Cardiac muscle cell (in vitro differentiated cells and primary cell): Measurements from ENCODE around the gene WTIP. TPM values are rescaled to one million over a fixed set of nuclear protein-coding genes. Genes with fewer than 3 reads are reported as not detected.

Source experiments
- DNase-seq, 2 donors: peaks; one replicate each; pipeline versions ENCODE4 v3.0.0 to v3.0.0-alpha.2; 2010 to 2017; ENCODE audit warnings: low read depth in 1 of 2, low spot score in 1 of 2
- H3K27ac ChIP-seq: fragments of 200-600 bp; sonication (generic); 2 replicates; pipeline ENCODE4 v1.5.1; 2016
- H3K27me3 ChIP-seq: fragments of 200-600 bp; sonication (generic); 2 replicates; pipeline ENCODE4 v1.6.0; 2016; ENCODE audit warnings: control low read depth
- H3K36me3 ChIP-seq: fragments of 200-600 bp; sonication (generic); 2 replicates; pipeline ENCODE4 v1.5.1; 2016; ENCODE audit warnings: control low read depth
- H3K4me1 ChIP-seq: fragments of 200-600 bp; sonication (generic); 2 replicates; pipeline ENCODE4 v1.8.1; 2017; ENCODE audit warnings: low read depth, mild to moderate bottlenecking, mixed run types
- H3K4me3 ChIP-seq: fragments of 200-600 bp; sonication (generic); 2 replicates; pipeline ENCODE4 v1.5.1; 2016; ENCODE audit warnings: mild to moderate bottlenecking
- H3K9me3 ChIP-seq: fragments of 200-600 bp; sonication (generic); 2 replicates; pipeline ENCODE4 v1.5.1; 2017; ENCODE audit warnings: low read depth, mild to moderate bottlenecking, control low read depth
- polyA plus RNA-seq: library from polyadenylated mRNA; unstranded; fragments of >200 nt; fragmentation: Nextera tagmentation; extraction: Ambion mirVana; gene quantifications from 2 replicates; pipeline ENCODE4 v1.2.1, GENCODE V29; 2016
- total RNA-seq: library from RNA; depleted of rRNA; stranded (reverse); fragments of >200 nt; gene quantifications from 2 replicates; pipeline ENCODE4 v1.2.3, GENCODE V29; 2016
- TF ChIP-seq, protein P1 (sequence below): IDR thresholded peaks from 2 replicates; pipeline ENCODE4 v1.5.1; 2012; ENCODE audit warnings: low read depth, mild to moderate bottlenecking, low read length

The WTIP gene
- total and polyA plus RNA-seq, 2 experiments from 2014 or later, result 13.6 to 29.4 TPM

DNA sequence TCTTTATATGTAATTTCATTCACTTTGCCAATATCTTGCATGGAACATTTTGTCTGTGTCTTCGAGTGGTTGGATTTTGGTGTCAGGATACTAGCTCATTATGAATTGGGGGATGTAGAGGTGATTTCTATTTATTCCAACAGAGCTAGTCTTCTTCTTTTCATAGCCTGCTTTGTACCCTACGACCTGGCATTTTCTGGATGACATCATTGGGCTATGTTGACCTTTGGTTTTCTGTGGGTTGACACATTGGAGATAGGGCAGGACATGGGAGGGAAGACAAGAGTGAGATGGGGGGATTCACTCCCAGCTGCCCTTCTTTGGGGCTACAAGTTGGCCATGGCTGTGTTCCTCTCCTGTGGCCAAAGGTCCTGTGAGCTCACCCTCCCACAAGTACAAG, 38.0 kb downstream of the WTIP start:
- Histone ChIP-seq H3K27me3 (no peaks in the 10 kb centered on the region), H3K36me3 (no peaks in the 10 kb centered on the region), H3K4me3 (no peak overlapping the region), H3K9me3 (no peaks in the 10 kb centered on the region), H3K27ac (no peak overlapping the region), H3K4me1 (no peaks in the 10 kb centered on the region)
- TF ChIP-seq, protein P1, sequence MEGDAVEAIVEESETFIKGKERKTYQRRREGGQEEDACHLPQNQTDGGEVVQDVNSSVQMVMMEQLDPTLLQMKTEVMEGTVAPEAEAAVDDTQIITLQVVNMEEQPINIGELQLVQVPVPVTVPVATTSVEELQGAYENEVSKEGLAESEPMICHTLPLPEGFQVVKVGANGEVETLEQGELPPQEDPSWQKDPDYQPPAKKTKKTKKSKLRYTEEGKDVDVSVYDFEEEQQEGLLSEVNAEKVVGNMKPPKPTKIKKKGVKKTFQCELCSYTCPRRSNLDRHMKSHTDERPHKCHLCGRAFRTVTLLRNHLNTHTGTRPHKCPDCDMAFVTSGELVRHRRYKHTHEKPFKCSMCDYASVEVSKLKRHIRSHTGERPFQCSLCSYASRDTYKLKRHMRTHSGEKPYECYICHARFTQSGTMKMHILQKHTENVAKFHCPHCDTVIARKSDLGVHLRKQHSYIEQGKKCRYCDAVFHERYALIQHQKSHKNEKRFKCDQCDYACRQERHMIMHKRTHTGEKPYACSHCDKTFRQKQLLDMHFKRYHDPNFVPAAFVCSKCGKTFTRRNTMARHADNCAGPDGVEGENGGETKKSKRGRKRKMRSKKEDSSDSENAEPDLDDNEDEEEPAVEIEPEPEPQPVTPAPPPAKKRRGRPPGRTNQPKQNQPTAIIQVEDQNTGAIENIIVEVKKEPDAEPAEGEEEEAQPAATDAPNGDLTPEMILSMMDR, result no peak
- DNase-seq, result no peak

DNA sequence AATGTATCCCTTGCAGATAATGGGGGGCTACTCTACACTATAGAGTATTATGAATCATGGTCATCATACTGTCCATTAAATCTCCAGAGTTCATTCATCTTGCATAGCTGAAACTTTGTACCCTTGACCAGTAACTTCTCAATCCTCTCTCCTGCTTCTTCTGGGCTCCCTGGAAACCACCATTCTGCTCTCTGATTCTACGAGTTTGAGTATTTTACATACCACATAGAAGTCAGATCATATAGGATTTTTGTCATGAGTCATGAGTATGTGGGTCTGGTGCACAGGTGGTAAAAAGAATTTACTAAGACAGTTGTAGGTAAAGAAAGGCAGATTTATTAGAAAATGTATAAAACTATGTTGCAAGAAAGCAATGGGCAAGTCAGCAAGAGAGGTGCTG, 41.9 kb downstream of the WTIP start:
- H3K4me1 ChIP-seq, result no peaks in the 10 kb centered on the region
- no peaks in the 10 kb centered on the region for H3K9me3 ChIP-seq
- no peaks in the 10 kb centered on the region for H3K27me3 ChIP-seq
- TF ChIP-seq, protein P1, result no peak
- H3K27ac ChIP-seq, result no peak overlapping the region
- DNase-seq, result no peak
- H3K36me3 ChIP-seq, result no peaks in the 10 kb centered on the region
- H3K4me3 ChIP-seq, result no peak overlapping the region

DNA sequence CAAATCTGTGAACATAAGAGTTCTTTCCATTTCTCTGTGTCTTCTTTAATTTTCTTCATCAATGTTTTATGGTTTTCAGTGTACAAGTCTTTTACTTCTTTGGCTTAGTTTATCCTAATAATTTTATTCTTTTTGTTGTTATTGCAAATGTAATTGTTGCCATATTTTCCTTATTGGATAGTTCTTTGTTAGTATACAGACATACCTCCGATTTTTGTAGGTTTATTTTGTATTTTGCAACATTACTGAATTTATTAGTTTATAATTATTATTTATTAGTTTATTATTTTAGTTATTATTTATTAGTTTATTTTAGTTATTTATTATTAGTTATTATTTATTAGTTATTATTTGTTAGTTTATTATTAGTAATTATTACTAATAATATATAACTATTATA, 43.4 kb downstream of the WTIP start:
- TF ChIP-seq, protein P1, result no peak
- Histone ChIP-seq H3K36me3 (no peaks in the 10 kb centered on the region), H3K4me1 (no peaks in the 10 kb centered on the region), H3K27ac (no peak overlapping the region), H3K9me3 (no peaks in the 10 kb centered on the region), H3K4me3 (no peak overlapping the region), H3K27me3 (no peaks in the 10 kb centered on the region)
- no peak for DNase-seq

DNA sequence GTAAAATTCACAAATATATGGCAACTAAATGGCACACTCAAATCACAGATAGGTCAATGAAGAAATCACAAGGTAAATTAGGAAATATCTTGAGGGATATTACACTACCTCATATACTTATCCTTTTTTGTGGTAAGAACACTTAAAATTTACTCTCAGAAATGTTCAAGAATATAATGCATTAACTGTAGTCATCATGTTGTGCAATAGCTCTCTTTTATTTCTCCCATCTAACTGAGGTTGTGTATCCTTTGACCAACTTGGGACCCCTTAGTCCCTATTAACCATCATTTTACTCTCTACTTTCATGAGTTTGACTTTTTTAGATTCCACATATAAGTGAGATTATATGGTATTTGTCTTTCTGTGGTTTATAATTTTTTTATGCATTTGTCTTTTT, 52.6 kb downstream of the WTIP start:
- Histone ChIP-seq H3K9me3 (no peaks in the 10 kb centered on the region), H3K4me3 (no peak overlapping the region), H3K27me3 (no peaks in the 10 kb centered on the region), H3K36me3 (no peaks in the 10 kb centered on the region), H3K27ac (no peak overlapping the region), H3K4me1 (no peaks in the 10 kb centered on the region)
- no peak for DNase-seq
- TF ChIP-seq, protein P1, result no peak

DNA sequence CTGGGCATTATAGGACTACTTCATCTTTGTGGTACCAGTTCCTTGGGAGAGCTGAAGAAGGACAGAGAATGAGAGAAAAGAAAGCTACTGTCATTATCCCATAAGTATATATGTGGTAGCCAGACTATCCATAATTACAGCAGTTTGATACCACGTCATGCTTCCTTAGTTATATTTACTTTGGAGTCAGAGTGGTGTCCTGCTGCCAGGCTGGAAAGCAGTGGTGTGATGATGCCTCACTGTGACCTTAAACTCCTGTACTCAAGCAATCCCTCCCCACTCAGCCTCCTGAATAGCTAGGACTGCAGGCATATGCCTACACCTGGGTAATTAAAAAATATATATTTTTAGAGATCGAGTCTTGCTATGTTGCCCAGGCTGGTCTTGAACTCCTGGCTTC, 57.8 kb downstream of the WTIP start:
- H3K27ac ChIP-seq, result no peak overlapping the region
- no peaks in the 10 kb centered on the region for H3K27me3 ChIP-seq
- no peaks in the 10 kb centered on the region for H3K9me3 ChIP-seq
- H3K4me1 ChIP-seq, result no peaks in the 10 kb centered on the region
- H3K4me3 ChIP-seq, result no peak overlapping the region
- no peak for DNase-seq
- TF ChIP-seq, protein P1, result no peak
- H3K36me3 ChIP-seq, result no peaks in the 10 kb centered on the region

DNA sequence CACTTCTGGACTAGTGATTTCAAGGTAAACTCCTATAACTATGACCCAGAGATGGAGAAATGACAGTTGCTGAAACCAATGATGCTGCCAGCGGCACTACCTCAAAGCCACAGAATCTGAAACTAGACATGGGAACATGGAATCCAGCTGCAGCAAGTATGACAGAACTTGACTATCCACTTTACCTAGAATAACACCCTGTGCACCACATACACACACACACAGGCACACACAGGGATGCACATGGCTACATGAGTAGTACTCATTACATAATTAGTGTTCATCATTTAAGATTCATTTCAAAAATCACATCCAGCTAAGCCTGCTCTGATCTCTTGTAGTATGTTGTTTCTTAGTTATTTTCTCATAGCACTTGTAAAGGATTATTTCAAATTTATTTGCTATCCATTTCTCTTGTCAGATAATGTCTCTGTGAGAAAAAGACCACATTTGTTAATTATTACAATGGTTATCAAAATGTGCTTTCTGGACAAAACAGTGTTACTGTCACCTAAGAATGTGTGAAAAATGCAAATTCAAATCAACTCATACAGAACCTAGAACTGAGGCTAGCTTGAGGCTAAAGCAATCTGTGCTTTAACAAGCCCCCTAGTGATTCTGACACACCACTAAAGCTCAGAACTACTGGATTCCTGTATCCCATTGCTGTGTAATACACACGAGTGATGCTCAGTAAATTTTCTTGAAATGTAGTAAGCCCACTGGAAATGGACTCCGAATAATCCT, 59.4 kb downstream of the WTIP start:
- TF ChIP-seq, protein P1, result no peak

More for the DNA sequence above, 59.4 kb downstream of the WTIP start:
- H3K27me3 ChIP-seq, result no peaks in the 10 kb centered on the region
- no peaks in the 10 kb centered on the region for H3K4me1 ChIP-seq
- H3K27ac ChIP-seq, result no peak overlapping the region
- no peak overlapping the region for H3K4me3 ChIP-seq
- H3K9me3 ChIP-seq, result no peaks in the 10 kb centered on the region
- H3K36me3 ChIP-seq, result no peaks in the 10 kb centered on the region
- DNase-seq, result no peak
